NT2/D1 (cell line): ENCODE results near the gene HVCN1.

Experiments
- SUZ12 ChIP-seq: IDR thresholded peaks from 2 replicates; pipeline ENCODE4 v1.6.1; 2011; ENCODE audit not compliant: insufficient read length, insufficient read depth; ENCODE audit errors: extremely low read depth
- YY1 ChIP-seq: IDR thresholded peaks from 2 replicates; pipeline ENCODE4 v1.6.1; 2011; ENCODE audit not compliant: insufficient read length, insufficient read depth
- ZNF274 ChIP-seq: IDR thresholded peaks from 2 replicates; pipeline ENCODE4 v1.6.1; 2011; ENCODE audit warnings: mild to moderate bottlenecking, low read depth, low read length

- TF ChIP-seq YY1 = no peak
- no peak for TF ChIP-seq SUZ12
- no peak for TF ChIP-seq ZNF274
Observed at GRCh38 chr12:110690127-110690430, 1.2 kb upstream of the HVCN1 start.
